Fibroblast of lung (primary cell): Measurements from ENCODE around the gene TTC27. TPM values are rescaled to one million over a fixed set of nuclear protein-coding genes. Genes with fewer than 3 reads are reported as not detected.

Experiments used
- DNase-seq, 2 donors: peaks; one replicate each; pipeline versions ENCODE4 v3.0.0 to v3.0.0-alpha.2; 2010; ENCODE audit warnings: low read depth in 2 of 2
- H2AFZ ChIP-seq: 2 replicates; pipeline ENCODE4 v1.5.1; 2012; ENCODE audit warnings: low read length, control low read depth, inconsistent platforms
- H3K27ac ChIP-seq: 2 replicates; pipeline ENCODE4 v1.5.1; 2011; ENCODE audit warnings: low read length, control low read depth; ENCODE audit not compliant: insufficient read depth
- H3K27me3 ChIP-seq: 2 replicates; pipeline ENCODE4 v1.5.1; 2011; ENCODE audit warnings: mild to moderate bottlenecking, low read length; ENCODE audit not compliant: control insufficient read depth, insufficient read depth
- H3K36me3 ChIP-seq: 2 replicates; pipeline ENCODE4 v1.5.1; 2011; ENCODE audit warnings: low read length; ENCODE audit not compliant: control insufficient read depth, insufficient read depth
- H3K4me1 ChIP-seq: 2 replicates; pipeline ENCODE4 v1.5.1; 2011; ENCODE audit warnings: low read length; ENCODE audit not compliant: control insufficient read depth, insufficient read depth; ENCODE audit errors: extremely low read depth
- H3K4me2 ChIP-seq: 2 replicates; pipeline ENCODE4 v1.5.1; 2011; ENCODE audit warnings: low read length, control low read depth; ENCODE audit not compliant: insufficient read depth; ENCODE audit errors: extremely low read depth
- H3K4me3 ChIP-seq, 4 experiments: fragments of 200-600 bp in 1 of 4; sonication (generic) in 1 of 4; replicated peaks in 1 of 4; 2 replicates each; pipeline ENCODE4 v1.5.1; 2011 to 2016; ENCODE audit warnings: low read length in 4 of 4, low read depth in 3 of 4, mild to moderate bottlenecking in 3 of 4, control low read depth in 2 of 4, inconsistent platforms in 1 of 4, mixed read lengths in 1 of 4; ENCODE audit not compliant: insufficient read depth in 1 of 4; ENCODE audit errors: control extremely low read depth in 1 of 4
- H3K79me2 ChIP-seq: 2 replicates; pipeline ENCODE4 v1.5.1; 2012; ENCODE audit warnings: mild to moderate bottlenecking, low read length, inconsistent platforms; ENCODE audit not compliant: control insufficient read depth, insufficient read depth
- H3K9ac ChIP-seq: 2 replicates; pipeline ENCODE4 v1.5.1; 2011; ENCODE audit warnings: mild to moderate bottlenecking, low read length, control low read depth; ENCODE audit not compliant: insufficient read depth
- H3K9me3 ChIP-seq: 2 replicates; pipeline ENCODE4 v1.5.1; 2012; ENCODE audit warnings: low read depth, low read length; ENCODE audit not compliant: control insufficient read depth, insufficient read depth
- H4K20me1 ChIP-seq: 2 replicates; pipeline ENCODE4 v1.5.1; 2011; ENCODE audit warnings: low read length; ENCODE audit not compliant: control insufficient read depth, insufficient read depth; ENCODE audit errors: extremely low read depth
- CTCF ChIP-seq, 2 donors: IDR thresholded peaks in 1 of 2; conservative IDR thresholded peaks in 1 of 2; 1 replicate in 1 of 2; 2 replicates in 1 of 2; pipeline ENCODE4 v1.5.1; 2011 to 2012; ENCODE audit warnings: low read length in 2 of 2, control low read depth in 1 of 2, inconsistent platforms in 1 of 2, low read depth in 1 of 2, mild to moderate bottlenecking in 1 of 2
- EZH2 ChIP-seq: IDR thresholded peaks from 2 replicates; pipeline ENCODE4 v1.5.1; 2012; ENCODE audit warnings: low read length, control low read depth, mild to moderate bottlenecking; ENCODE audit errors: missing control alignments
- polyA plus RNA-seq, 2 donors: library from polyadenylated mRNA; depleted of rRNA in 1 of 2; stranded (reverse) in 1 of 2; unstranded in 1 of 2; fragments of >200 nt; gene quantifications; 2 replicates each; pipeline ENCODE4 v1.2.1, GENCODE V29; 2011 to 2012; ENCODE audit warnings: missing spikeins in 1 of 2
- total RNA-seq: library from RNA; depleted of rRNA; stranded (reverse); fragments of >200 nt; gene quantifications from 2 replicates; pipeline ENCODE4 v1.2.1, GENCODE V29; 2014

TTC27 gene
- total and polyA plus RNA-seq, 2 donors (not counting 1 experiment from before 2014, with no cell fraction given), result 15.7 to 19.3 TPM

- no peak overlapping the region for H3K4me3 ChIP-seq
- no peaks in the 10 kb centered on the region for H3K79me2 ChIP-seq
- no peak overlapping the region for H3K27ac ChIP-seq
- no peak overlapping the region for H3K9ac ChIP-seq
- H3K9me3 ChIP-seq, result no peaks in the 10 kb centered on the region
- H3K36me3 ChIP-seq, result no peaks in the 10 kb centered on the region
- TF ChIP-seq CTCF (conservative IDR thresholded peaks at IDR 0.05 in 1 of 2, IDR thresholded peaks at IDR 0.05 in 1 of 2; ENCODE audit: low read depth in 1 of 2, low read length in 2 of 2), result no peak
- TF ChIP-seq EZH2, result no peak
- no peaks in the 10 kb centered on the region for H4K20me1 ChIP-seq
- H3K27me3 ChIP-seq, result no peaks in the 10 kb centered on the region
- H2AFZ ChIP-seq, result no peak overlapping the region
- no peak overlapping the region for H3K4me2 ChIP-seq
- DNase-seq, result no peak
- H3K4me1 ChIP-seq, result no peaks in the 10 kb centered on the region
Measured at GRCh38 chr2:32611366-32611765, 16.5 kb upstream of the TTC27 start.

GRCh38 chr2:32611771-32612170 is 16.1 kb upstream of the TTC27 start:
- Histone ChIP-seq H3K4me2 (no peak overlapping the region), H3K79me2 (no peaks in the 10 kb centered on the region), H3K36me3 (no peaks in the 10 kb centered on the region), H3K4me1 (no peaks in the 10 kb centered on the region), H4K20me1 (no peaks in the 10 kb centered on the region), H3K9me3 (no peaks in the 10 kb centered on the region), H3K27me3 (no peaks in the 10 kb centered on the region), H2AFZ (no peak overlapping the region), H3K27ac (no peak overlapping the region), H3K9ac (no peak overlapping the region), H3K4me3 (no peak overlapping the region)
- no peak for DNase-seq
- TF ChIP-seq EZH2 (no peak), CTCF (conservative IDR thresholded peaks at IDR 0.05 in 1 of 2, IDR thresholded peaks at IDR 0.05 in 1 of 2; ENCODE audit: low read depth in 1 of 2, low read length in 2 of 2) (no peak)

GRCh38 chr2:32614084-32614483 is 13.8 kb upstream of the TTC27 start:
- Histone ChIP-seq H3K9me3 (no peaks in the 10 kb centered on the region), H3K4me2 (no peak overlapping the region), H3K79me2 (no peaks in the 10 kb centered on the region), H2AFZ (no peak overlapping the region), H3K36me3 (peaks cover 3% of the 10 kb centered on the region), H3K27me3 (no peaks in the 10 kb centered on the region), H4K20me1 (no peaks in the 10 kb centered on the region), H3K9ac (no peak overlapping the region), H3K4me1 (no peaks in the 10 kb centered on the region), H3K27ac (no peak overlapping the region), H3K4me3 (no peak overlapping the region)
- no peak for DNase-seq
- TF ChIP-seq EZH2 (no peak), CTCF (conservative IDR thresholded peaks at IDR 0.05 in 1 of 2, IDR thresholded peaks at IDR 0.05 in 1 of 2; ENCODE audit: low read depth in 1 of 2, low read length in 2 of 2) (no peak)
